GM13977 (cell line): ENCODE measurements around the gene JAKMIP1.

Source experiments
- DNase-seq: peaks from one replicate; pipeline ENCODE4 v3.0.0; 2012; ENCODE audit warnings: low spot score
- CTCF ChIP-seq: IDR thresholded peaks from 2 replicates; pipeline ENCODE4 v1.5.1; 2012; ENCODE audit warnings: mild to moderate bottlenecking, control low read depth; ENCODE audit not compliant: insufficient read depth; ENCODE audit errors: extremely low read depth, missing control alignments
- in situ Hi-C: fragments of 300-500 bp; cut with MboI; formaldehyde crosslinking; loops from one replicate; pipeline ENCODE4 v1.12.0; 2022; ENCODE audit warnings: low sequenced_read_pairs, low pct_unique_long_range_greater_than_20kb, mixed read lengths, inconsistent platforms; ENCODE audit not compliant: unreplicated experiment

The JAKMIP1 gene

DNA sequence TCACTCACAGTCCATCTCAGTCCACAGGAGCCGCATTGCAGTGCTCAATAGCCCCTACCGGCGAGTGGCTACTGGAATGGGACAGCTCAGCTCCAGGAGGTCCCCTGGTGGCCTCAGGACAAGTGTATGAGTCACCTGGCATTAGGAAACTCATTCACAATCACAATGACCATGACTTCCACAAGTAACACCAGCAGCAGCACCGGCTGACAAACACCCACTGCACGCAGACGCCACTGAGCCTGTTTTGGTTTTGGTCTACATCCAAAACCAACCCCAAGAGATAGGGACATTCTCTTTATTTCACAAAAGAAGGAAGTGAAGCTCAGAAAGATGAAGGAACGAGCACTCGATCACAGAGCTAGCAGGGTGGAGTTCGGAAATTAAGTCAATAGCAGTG is 8.1 kb downstream of the JAKMIP1 start:
- no peak for DNase-seq
- peak; percentile 9 for TF ChIP-seq CTCF
- in situ Hi-C loops = no loop called here

DNA sequence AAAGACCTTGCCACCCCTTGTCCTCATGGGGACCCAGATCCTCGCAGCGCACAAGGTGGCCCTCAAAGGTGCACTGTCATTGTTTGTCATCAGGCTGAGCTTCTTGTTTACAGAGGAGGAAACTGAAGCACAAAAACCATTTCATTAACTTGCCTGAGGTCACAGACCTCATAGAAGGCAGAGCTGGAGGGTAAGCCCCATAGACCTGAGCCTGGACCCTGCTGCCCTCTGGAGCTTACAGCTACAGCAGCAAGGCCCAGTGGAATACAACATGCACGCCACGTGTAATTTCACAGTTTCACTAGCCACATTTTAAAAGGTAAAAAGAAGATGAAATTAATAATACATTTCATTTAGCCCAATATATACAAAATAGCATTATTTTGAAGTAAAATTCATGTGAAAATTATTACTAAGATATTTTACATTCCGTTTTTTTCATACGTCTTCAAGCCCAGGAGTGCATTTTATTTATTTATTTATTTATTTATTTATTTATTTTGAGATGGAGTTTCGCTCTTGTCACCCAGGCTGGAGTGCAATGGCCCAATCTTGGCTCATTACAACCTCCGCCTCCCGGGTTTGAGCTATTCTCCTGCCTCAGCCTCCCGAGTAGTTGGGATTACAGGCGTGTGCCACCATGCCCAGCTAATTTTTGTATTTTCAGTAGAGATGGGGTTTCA is 8.8 kb downstream of the JAKMIP1 start:
- no peak for TF ChIP-seq CTCF
- in situ Hi-C loops = no loop called here
- no peak for DNase-seq

- in situ Hi-C loops = no loop called here
- no peak for TF ChIP-seq CTCF
- no peak for DNase-seq
These were observed 9.9 kb downstream of the JAKMIP1 start for GRCh38 chr4:6190486-6190885.

DNA sequence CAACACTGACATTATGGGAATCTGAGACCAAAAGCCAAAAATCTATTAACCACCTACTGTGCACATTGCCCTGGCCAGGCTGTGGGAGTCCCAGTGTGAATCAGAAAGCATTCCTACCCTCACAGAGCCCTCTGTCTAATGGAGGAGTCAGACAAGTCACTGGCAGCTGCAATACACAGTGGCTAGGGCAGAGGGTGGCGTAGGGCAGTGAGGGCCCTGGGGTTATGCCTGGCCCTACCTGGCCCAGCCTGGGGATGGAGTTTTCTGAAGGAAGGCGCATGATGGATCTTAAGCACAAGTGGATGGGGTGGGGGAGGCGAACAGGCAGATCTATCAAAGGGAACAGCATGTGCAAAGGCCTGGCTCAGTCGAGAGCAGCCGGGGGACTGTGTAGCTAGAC is 10.8 kb downstream of the JAKMIP1 start:
- in situ Hi-C loops = no loop called here
- no peak for DNase-seq
- no peak for TF ChIP-seq CTCF

GRCh38 chr4:6188687-6189305 is 11.6 kb downstream of the JAKMIP1 start:
- no peak for DNase-seq
- in situ Hi-C loops = no loop called here
- TF ChIP-seq CTCF = no peak

DNA sequence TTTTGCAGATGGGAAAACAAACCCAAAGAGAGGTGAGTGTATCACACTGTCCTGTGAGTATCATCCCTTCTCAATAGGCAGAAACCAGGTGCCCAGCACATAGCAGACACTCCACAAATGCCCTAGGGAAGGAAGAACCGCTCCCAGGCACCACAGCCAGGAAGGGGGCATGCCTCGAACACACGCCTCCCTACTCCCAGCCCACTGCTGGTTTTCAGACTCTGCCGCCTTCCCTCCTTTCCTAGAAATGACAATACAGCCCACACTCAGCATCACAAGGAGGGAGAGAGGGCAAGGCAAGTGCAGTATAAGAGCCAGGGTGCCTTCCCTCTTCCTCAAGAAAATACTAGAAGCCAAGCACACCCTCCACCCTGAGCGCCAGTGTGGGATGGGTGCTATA is 16.2 kb downstream of the JAKMIP1 start:
- in situ Hi-C loops = no loop called here
- no peak for TF ChIP-seq CTCF
- no peak for DNase-seq
